ENCODE measurements around the gene ZNF688.

The ZNF688 gene

DNA sequence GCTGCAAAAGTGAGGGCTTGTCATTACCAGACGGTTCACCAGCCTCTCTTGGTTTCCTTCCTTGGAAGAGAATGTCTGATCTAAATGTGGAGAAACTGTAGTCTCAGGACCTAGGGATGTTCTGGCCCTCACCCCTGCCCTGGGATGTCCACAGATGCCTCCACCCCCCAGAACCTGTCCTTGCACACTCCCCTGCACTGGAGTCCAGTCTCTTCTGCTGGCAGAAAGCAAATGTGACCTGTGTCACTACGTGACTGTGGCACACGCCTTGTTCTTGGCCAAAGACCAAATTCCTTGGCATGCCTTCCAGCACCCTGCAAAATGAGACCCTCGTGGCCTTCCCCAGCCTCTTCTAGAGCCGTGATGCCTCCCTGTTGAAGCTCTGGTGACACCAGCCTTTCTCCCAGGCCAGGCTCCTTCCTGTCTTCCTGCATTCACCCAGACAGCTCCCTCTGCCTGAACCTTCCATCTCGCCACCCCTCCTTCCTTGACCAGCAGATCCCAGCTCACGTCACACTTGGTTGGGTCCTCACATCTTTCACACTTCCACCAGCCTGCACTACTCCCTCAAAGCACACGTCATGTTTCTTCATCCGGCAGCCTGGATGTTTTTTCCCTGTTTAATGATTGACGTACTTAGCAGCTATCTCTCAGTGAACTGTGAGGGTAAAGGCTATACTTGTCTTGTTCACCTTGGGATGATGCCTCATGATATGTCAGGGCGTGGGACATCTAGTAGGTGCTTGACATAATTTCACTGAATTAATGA is 49.5 kb downstream of the ZNF688 start:
- no peak overlapping the region for H3K4me3 ChIP-seq (ENCODE audit: low read depth, low read length)

DNA sequence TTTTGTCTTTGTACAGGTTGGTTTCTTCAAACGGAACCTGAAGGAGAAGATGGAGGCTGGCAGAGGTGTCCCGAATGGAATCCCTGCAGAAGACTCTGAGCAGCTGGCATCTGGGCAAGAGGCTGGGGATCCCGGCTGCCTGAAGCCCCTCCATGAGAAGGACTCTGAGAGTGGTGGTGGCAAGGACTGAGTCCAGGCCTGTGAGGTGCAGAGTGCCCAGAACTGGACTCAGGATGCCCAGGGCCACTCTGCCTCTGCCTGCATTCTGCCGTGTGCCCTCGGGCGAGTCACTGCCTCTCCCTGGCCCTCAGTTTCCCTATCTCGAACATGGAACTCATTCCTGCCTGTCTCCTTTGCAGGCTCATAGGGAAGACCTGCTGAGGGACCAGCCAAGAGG is 50.0 kb downstream of the ZNF688 start:
- H3K4me3 ChIP-seq (ENCODE audit: low read depth, low read length): no peak overlapping the region

Data from iPS-11a (cell line).